ENCODE results near the gene TLE1.
"Not testable (repeated sequence)": the region's sequence is repeated elsewhere in the genome, so short reads cannot be mapped to it uniquely, and the experiment has no call there.

TLE1 gene

GRCh38 chr9:81598811-81599210, 90.5 kb downstream of the TLE1 start:
- no peak for DNase-seq

GRCh38 chr9:81598123-81598497, 91.2 kb downstream of the TLE1 start:
- DNase-seq, result no peak

- DNase-seq, result no peak
Observed at GRCh38 chr9:81597419-81598122, 91.8 kb downstream of the TLE1 start.

- no peak for DNase-seq
Observed at GRCh38 chr9:81596679-81597418, 92.5 kb downstream of the TLE1 start.

- DNase-seq, result no peak
Observed at GRCh38 chr9:81595887-81596543, 93.3 kb downstream of the TLE1 start.

GRCh38 chr9:81595293-81595692, 94.1 kb downstream of the TLE1 start:
- DNase-seq, result not testable (repeated sequence)

GRCh38 chr9:81594415-81594814, 94.9 kb downstream of the TLE1 start:
- no peak for DNase-seq

- no peak for DNase-seq
Observed at GRCh38 chr9:81592887-81593266, 96.5 kb downstream of the TLE1 start.

- no peak for DNase-seq
Observed at GRCh38 chr9:81591791-81592190, 97.6 kb downstream of the TLE1 start.

GRCh38 chr9:81590688-81591087, 98.7 kb downstream of the TLE1 start:
- no peak for DNase-seq

- DNase-seq, result no peak
Observed at GRCh38 chr9:81589819-81590218, 99.5 kb downstream of the TLE1 start.

GRCh38 chr9:81589392-81589791, 100.0 kb downstream of the TLE1 start:
- no peak for DNase-seq

- no peak for DNase-seq
Observed at GRCh38 chr9:81588148-81588871, 101.0 kb downstream of the TLE1 start.

GRCh38 chr9:81586786-81587185, 102.6 kb downstream of the TLE1 start:
- DNase-seq, result no peak

- no peak for DNase-seq
Observed at GRCh38 chr9:81585191-81585763, 104.1 kb downstream of the TLE1 start.

GRCh38 chr9:81584099-81584498, 105.2 kb downstream of the TLE1 start:
- DNase-seq, result no peak

GRCh38 chr9:81581986-81582385, 107.4 kb downstream of the TLE1 start:
- no peak for DNase-seq

GRCh38 chr9:81579381-81579780, 110.0 kb downstream of the TLE1 start:
- no peak for DNase-seq

GRCh38 chr9:81578606-81579005, 110.7 kb downstream of the TLE1 start:
- no peak for DNase-seq

- no peak for DNase-seq
Observed at GRCh38 chr9:81575956-81576355, 113.4 kb downstream of the TLE1 start.

- DNase-seq, result no peak
Observed at GRCh38 chr9:81574405-81574804, 114.9 kb downstream of the TLE1 start.

GRCh38 chr9:81573415-81574321, 115.7 kb downstream of the TLE1 start:
- no peak for DNase-seq
